GM23338 (cell line): ENCODE results near the gene HHAT. TPM values are rescaled to one million over a fixed set of nuclear protein-coding genes. Genes with fewer than 3 reads are reported as not detected.

Source experiments
- ATAC-seq: fragments of 200-7000 bp; cut with Tn5 transposase; 3 replicates; pipeline ENCODE4 v1.9.1; 2020
- DNase-seq: peaks from one replicate; pipeline ENCODE4 v3.0.0-alpha.2; 2015; ENCODE audit warnings: low spot score
- H2AFZ ChIP-seq: fragments of 200-600 bp; sonication (generic); 2 replicates; pipeline ENCODE4 v1.8.0; 2016; ENCODE audit warnings: antibody characterized with exemption, mild to moderate bottlenecking, moderate library complexity
- H3F3A ChIP-seq: fragments of 200-600 bp; sonication (generic); replicated peaks from 2 replicates; pipeline ENCODE4 v1.8.0; 2017; ENCODE audit warnings: antibody characterized with exemption, mixed run types, low read depth
- H3K27ac ChIP-seq: fragments of 200-600 bp; sonication (generic); 2 replicates; pipeline ENCODE4 v1.6.1; 2016; ENCODE audit warnings: low read depth
- H3K27me3 ChIP-seq: fragments of 200-600 bp; sonication (generic); 2 replicates; pipeline ENCODE4 v1.8.0; 2016; ENCODE audit warnings: mild to moderate bottlenecking, mixed run types, moderate library complexity; ENCODE audit not compliant: insufficient read depth
- H3K36me3 ChIP-seq: fragments of 200-600 bp; sonication (generic); 2 replicates; pipeline ENCODE4 v1.8.0; 2016; ENCODE audit warnings: mild to moderate bottlenecking; ENCODE audit not compliant: insufficient read depth
- H3K4me1 ChIP-seq: fragments of 200-600 bp; sonication (generic); 2 replicates; pipeline ENCODE4 v1.8.0; 2016; ENCODE audit warnings: mild to moderate bottlenecking, moderate library complexity; ENCODE audit not compliant: insufficient read depth
- H3K4me2 ChIP-seq: fragments of 200-600 bp; sonication (generic); 2 replicates; pipeline ENCODE4 v1.7.1; 2017; ENCODE audit warnings: mixed run types
- H3K4me3 ChIP-seq: fragments of 200-600 bp; sonication (generic); 2 replicates; pipeline ENCODE4 v1.6.1; 2016; ENCODE audit warnings: mixed run types
- H3K79me2 ChIP-seq: fragments of 200-600 bp; sonication (generic); replicated peaks from 2 replicates; pipeline ENCODE4 v1.8.0; 2017; ENCODE audit warnings: mild to moderate bottlenecking; ENCODE audit not compliant: insufficient read depth
- H3K9me2 ChIP-seq: fragments of 200-600 bp; sonication (generic); 2 replicates; pipeline ENCODE4 v1.8.0; 2017; ENCODE audit not compliant: insufficient read depth
- H4K20me1 ChIP-seq: fragments of 200-600 bp; sonication (generic); replicated peaks from 2 replicates; pipeline ENCODE4 v1.8.0; 2017; ENCODE audit warnings: mild to moderate bottlenecking; ENCODE audit not compliant: insufficient read depth
- H3K27ac Mint-ChIP-seq: 2 replicates; pipeline ENCODE4 v1.8.0; 2020; ENCODE audit warnings: inconsistent platforms, mild to moderate bottlenecking, moderate library complexity, mixed read lengths
- H3K27me3 Mint-ChIP-seq: 3 replicates; pipeline ENCODE4 v1.8.0; 2022; ENCODE audit warnings: low read depth, mild to moderate bottlenecking, moderate library complexity, mixed read lengths, inconsistent platforms; ENCODE audit not compliant: insufficient read depth, poor library complexity
- H3K36me3 Mint-ChIP-seq: 3 replicates; pipeline ENCODE4 v1.8.0; 2021; ENCODE audit warnings: low read depth, mild to moderate bottlenecking, inconsistent platforms, moderate library complexity, mixed read lengths
- H3K4me1 Mint-ChIP-seq: 3 replicates; pipeline ENCODE4 v1.8.0; 2020; ENCODE audit warnings: mild to moderate bottlenecking, inconsistent platforms, mixed read lengths
- H3K4me3 Mint-ChIP-seq: 3 replicates; pipeline ENCODE4 v1.8.0; 2021; ENCODE audit warnings: moderate library complexity, mild to moderate bottlenecking, inconsistent platforms, mixed read lengths
- H3K9me3 Mint-ChIP-seq: 3 replicates; pipeline ENCODE4 v1.8.0; 2020; ENCODE audit warnings: moderate library complexity, mild to moderate bottlenecking, inconsistent platforms, mixed read lengths
- CREB1 ChIP-seq: fragments of 250-450 bp; sonication (Bioruptor Pico); IDR thresholded peaks from 2 replicates; pipeline ENCODE4 v1.5.0; 2020; ENCODE audit warnings: low read depth, mild to moderate bottlenecking, moderate library complexity
- ETS1 ChIP-seq: IDR thresholded peaks from 2 replicates; pipeline ENCODE4 v1.6.1; 2016; ENCODE audit warnings: antibody characterized with exemption
- EZH2 ChIP-seq: fragments of 200-600 bp; sonication (generic); IDR thresholded peaks from one replicate; pipeline ENCODE4 v1.8.0; 2017; ENCODE audit warnings: antibody characterized with exemption, mild to moderate bottlenecking, low read depth; ENCODE audit not compliant: unreplicated experiment
- EZH2phosphoT487 ChIP-seq: fragments of 200-600 bp; sonication (generic); IDR thresholded peaks from one replicate; pipeline ENCODE4 v1.8.1; 2018; ENCODE audit warnings: antibody characterized with exemption; ENCODE audit not compliant: unreplicated experiment
- NANOG ChIP-seq: IDR thresholded peaks from 2 replicates; pipeline ENCODE4 v1.6.1; 2016; ENCODE audit warnings: antibody characterized with exemption, borderline replicate concordance
- POLR2AphosphoS5 ChIP-seq: IDR thresholded peaks from 2 replicates; pipeline ENCODE4 v1.6.1; 2016; ENCODE audit warnings: antibody characterized with exemption, low read depth
- STAT1 ChIP-seq: IDR thresholded peaks from one replicate; pipeline ENCODE4 v1.6.1; 2016; ENCODE audit warnings: antibody characterized with exemption; ENCODE audit not compliant: unreplicated experiment
- ZNF114 ChIP-seq: fragments of 250-450 bp; sonication (Bioruptor Pico); IDR thresholded peaks from 2 replicates; pipeline ENCODE4 v1.5.0; 2020; ENCODE audit warnings: mild to moderate bottlenecking, moderate library complexity
- ZNF462 ChIP-seq: fragments of 250-450 bp; sonication (Bioruptor Pico); IDR thresholded peaks from 2 replicates; pipeline ENCODE4 v1.5.0; 2020; ENCODE audit warnings: mild to moderate bottlenecking, moderate library complexity
- polyA plus RNA-seq: library from polyadenylated mRNA; unstranded; fragments of >200 nt; fragmentation: Nextera tagmentation; extraction: Ambion mirVana; gene quantifications from 2 replicates; pipeline ENCODE4 v1.2.1, GENCODE V29; 2016
- total RNA-seq: library from RNA; depleted of rRNA; stranded (reverse); fragments of >200 nt; shearing (Covaris generic); gene quantifications from 2 replicates; pipeline ENCODE4 v1.2.3, GENCODE V29; 2014

Gene HHAT
- total and polyA plus RNA-seq, 2 experiments from 2014 or later: 0.11 to 0.66 TPM

GRCh38 chr1:210302501-210302900 lies 26.2 kb upstream of the HHAT start (continued):
- TF ChIP-seq ZNF462 (CRISPR knock-in tag) (no peak), CREB1 (CRISPR knock-in tag) (no peak), STAT1 (no peak), NANOG (no peak), ZNF114 (no peak), POLR2AphosphoS5 (no peak)

GRCh38 chr1:210303391-210303790 lies 25.3 kb upstream of the HHAT start:
- DNase-seq (no peak), ATAC-seq (no peak)
- no peak overlapping the region for H3K4me3 Mint-ChIP-seq
- H3K27me3 ChIP-seq: no peaks in the 10 kb centered on the region
- H3K36me3 ChIP-seq: no peaks in the 10 kb centered on the region
- no peaks in the 10 kb centered on the region for H3K79me2 ChIP-seq
- H3K4me3 ChIP-seq: no peak overlapping the region
- H3K36me3 Mint-ChIP-seq: no peaks in the 10 kb centered on the region
- no peak overlapping the region for H3K27ac Mint-ChIP-seq
- H3K27ac ChIP-seq: no peak overlapping the region
- peaks cover 4% of the 10 kb centered on the region; the same call in 1 of the 2 replicates for H3K9me2 ChIP-seq
- no peak overlapping the region for H3K4me2 ChIP-seq
- H3F3A ChIP-seq: no peaks in the 10 kb centered on the region
- H3K4me1 ChIP-seq: peaks cover 22% of the 10 kb centered on the region
- H2AFZ ChIP-seq: no peak overlapping the region
- H4K20me1 ChIP-seq: no peaks in the 10 kb centered on the region
- peaks cover 3% of the 10 kb centered on the region; the same call in 1 of the 3 replicates for H3K9me3 Mint-ChIP-seq
- peaks cover 8% of the 10 kb centered on the region for H3K4me1 Mint-ChIP-seq
- H3K27me3 Mint-ChIP-seq: peaks cover 2% of the 10 kb centered on the region
- TF ChIP-seq ZNF462 (CRISPR knock-in tag) (no peak), EZH2 (no peak), STAT1 (no peak), ETS1 (no peak), EZH2phosphoT487 (no peak)
